ENCODE results near the gene NHLH1.

DNA sequence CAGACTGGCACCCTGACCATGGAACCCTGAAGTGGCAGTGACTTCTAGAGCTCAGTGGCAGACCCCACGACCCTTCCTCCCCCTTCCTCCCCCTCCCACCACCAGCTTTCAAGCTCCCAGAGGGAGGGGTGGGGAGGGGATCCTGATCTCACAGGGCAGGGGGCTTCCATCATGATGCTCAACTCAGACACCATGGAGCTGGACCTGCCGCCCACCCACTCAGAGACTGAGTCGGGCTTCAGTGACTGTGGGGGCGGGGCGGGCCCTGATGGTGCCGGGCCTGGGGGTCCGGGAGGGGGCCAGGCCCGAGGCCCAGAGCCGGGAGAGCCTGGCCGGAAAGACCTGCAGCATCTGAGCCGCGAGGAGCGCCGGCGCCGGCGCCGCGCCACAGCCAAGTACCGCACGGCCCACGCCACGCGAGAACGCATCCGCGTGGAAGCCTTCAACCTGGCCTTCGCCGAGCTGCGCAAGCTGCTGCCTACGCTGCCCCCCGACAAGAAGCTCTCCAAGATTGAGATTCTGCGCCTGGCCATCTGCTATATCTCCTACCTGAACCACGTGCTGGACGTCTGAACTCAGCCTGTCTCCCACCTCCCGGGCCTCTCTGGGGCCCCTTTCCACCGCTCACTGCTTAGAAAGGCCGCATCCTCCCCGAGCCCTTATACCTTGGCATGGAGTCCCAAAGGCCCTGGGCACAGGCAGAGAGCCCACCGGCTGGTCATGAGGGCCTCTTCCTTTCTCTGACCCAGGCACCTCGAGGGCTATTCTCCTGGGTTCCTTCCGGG is 3.9 kb downstream of the NHLH1 start:
- TF ChIP-seq CTCF (IDR thresholded peaks at IDR 0.05) (no peak), EZH2 (IDR thresholded peaks at IDR 0.05; ENCODE audit: borderline replicate concordance, insufficient read depth, low read depth, low read length, poor library complexity, severe bottlenecking) (no peak)

Measured in B cell (primary cell).